NCI-H345 treated with DMSO at 0.1 percent for 48 hours (cell line): ENCODE measurements around the gene MISP.

Source experiments
- DNase-seq: peaks from one replicate; lab custom pipeline; 2025; ENCODE audit not compliant: unreplicated experiment; lab: John Stamatoyannopoulos, UW

The MISP gene

GRCh38 chr19:795691-796581, 45.0 kb downstream of the MISP start:
- no peak for DNase-seq

GRCh38 chr19:796692-797527, 46.0 kb downstream of the MISP start, which contains the start of gene PTBP1:
Gene PTBP1, plus strand, starts transcription at chr19:797452. Its CDS starts 46 bp downstream, at chr19:797498.
- peak; percentile 99 for DNase-seq

GRCh38 chr19:797528-798414, 46.9 kb downstream of the MISP start:
- peak; percentile 72 for DNase-seq

GRCh38 chr19:798415-799075, 47.6 kb downstream of the MISP start:
- DNase-seq = no peak

- DNase-seq = no peak
Measured at GRCh38 chr19:799076-799881, 48.4 kb downstream of the MISP start.

GRCh38 chr19:800360-801029, 49.6 kb downstream of the MISP start:
- no peak for DNase-seq

GRCh38 chr19:801030-801860, 50.3 kb downstream of the MISP start:
- no peak for DNase-seq

- no peak for DNase-seq
Measured at GRCh38 chr19:801861-802497, 51.1 kb downstream of the MISP start.

GRCh38 chr19:802498-803098, 51.7 kb downstream of the MISP start:
- DNase-seq = no peak

GRCh38 chr19:803099-803561, 52.2 kb downstream of the MISP start:
- no peak for DNase-seq

GRCh38 chr19:803686-804418, 52.9 kb downstream of the MISP start:
- no peak for DNase-seq

GRCh38 chr19:804419-805165, 53.7 kb downstream of the MISP start:
- DNase-seq = no peak

GRCh38 chr19:805166-805551, 54.2 kb downstream of the MISP start:
- DNase-seq = no peak

- DNase-seq = no peak
Measured at GRCh38 chr19:805600-806550, 55.0 kb downstream of the MISP start.
